ENCODE data around the gene RBM28. TPM values are rescaled to one million over a fixed set of nuclear protein-coding genes. Genes with fewer than 3 reads are reported as not detected.

The RBM28 gene
- total RNA-seq, 1 experiment from 2014 or later = 45.3 TPM

DNA sequence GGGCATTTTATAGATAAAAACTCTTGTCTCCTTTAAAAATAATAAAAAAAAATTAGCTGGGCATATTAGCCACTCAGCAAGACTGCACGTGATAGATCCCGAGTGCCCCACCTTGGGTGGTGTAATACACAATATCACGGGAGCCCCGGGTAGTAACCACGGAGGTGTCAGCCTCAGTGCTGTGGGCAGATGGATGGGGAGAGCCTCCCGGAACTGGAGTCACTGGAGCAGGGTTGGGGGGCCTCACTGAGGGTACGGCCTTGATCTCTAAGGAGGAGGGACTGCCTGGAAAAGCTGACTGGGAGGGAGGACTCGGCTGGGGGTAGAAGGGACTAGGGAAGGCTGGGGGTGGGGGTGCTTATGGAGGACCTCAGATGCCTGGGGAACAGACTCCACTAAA lies 90.0 kb downstream of the RBM28 start:
- DNase-seq (no peak), ATAC-seq (no peak)
- no peaks in the 10 kb centered on the region; the same call in 1 of the 2 replicates for H3K4me1 ChIP-seq (ENCODE audit: insufficient read depth, low read length)
- no peaks in the 10 kb centered on the region for H3K9me3 ChIP-seq (ENCODE audit: low read length)
- H4K20me1 ChIP-seq (ENCODE audit: low read length) = no peaks in the 10 kb centered on the region
- BruUV-seq (replicated peaks) = no TSS peak
- ChIA-PET POLR2A (ENCODE audit: unreplicated experiment) (no interaction called here), CTCF (no interaction called here)
- no peaks in the 10 kb centered on the region for H3F3A ChIP-seq (ENCODE audit: low read length, unreplicated experiment)
- no peak overlapping the region for H2AFZ ChIP-seq (ENCODE audit: low read length)
- H3K4me3 ChIP-seq (ENCODE audit: low read length) = no peak overlapping the region
- TF ChIP-seq EZH2phosphoT487 (IDR thresholded peaks at IDR 0.05; ENCODE audit: borderline replicate concordance, low read length) (no peak), EZH2 (IDR thresholded peaks at IDR 0.05; ENCODE audit: low read length, unreplicated experiment) (no peak)
- TF ChIP-seq, protein P1, sequence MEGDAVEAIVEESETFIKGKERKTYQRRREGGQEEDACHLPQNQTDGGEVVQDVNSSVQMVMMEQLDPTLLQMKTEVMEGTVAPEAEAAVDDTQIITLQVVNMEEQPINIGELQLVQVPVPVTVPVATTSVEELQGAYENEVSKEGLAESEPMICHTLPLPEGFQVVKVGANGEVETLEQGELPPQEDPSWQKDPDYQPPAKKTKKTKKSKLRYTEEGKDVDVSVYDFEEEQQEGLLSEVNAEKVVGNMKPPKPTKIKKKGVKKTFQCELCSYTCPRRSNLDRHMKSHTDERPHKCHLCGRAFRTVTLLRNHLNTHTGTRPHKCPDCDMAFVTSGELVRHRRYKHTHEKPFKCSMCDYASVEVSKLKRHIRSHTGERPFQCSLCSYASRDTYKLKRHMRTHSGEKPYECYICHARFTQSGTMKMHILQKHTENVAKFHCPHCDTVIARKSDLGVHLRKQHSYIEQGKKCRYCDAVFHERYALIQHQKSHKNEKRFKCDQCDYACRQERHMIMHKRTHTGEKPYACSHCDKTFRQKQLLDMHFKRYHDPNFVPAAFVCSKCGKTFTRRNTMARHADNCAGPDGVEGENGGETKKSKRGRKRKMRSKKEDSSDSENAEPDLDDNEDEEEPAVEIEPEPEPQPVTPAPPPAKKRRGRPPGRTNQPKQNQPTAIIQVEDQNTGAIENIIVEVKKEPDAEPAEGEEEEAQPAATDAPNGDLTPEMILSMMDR (conservative IDR thresholded peaks at IDR 0.05; ENCODE audit: low read depth, low read length) = no peak
- H3K79me2 ChIP-seq (ENCODE audit: low read length) = no peaks in the 10 kb centered on the region
- no peak overlapping the region for H3K27ac ChIP-seq (ENCODE audit: low read length)
- intact Hi-C loops (cut with micrococcal nuclease) = no loop called here
- no peaks in the 10 kb centered on the region for H3K27me3 ChIP-seq (ENCODE audit: low read length)
- no peaks in the 10 kb centered on the region for H3K9me2 ChIP-seq (replicated peaks; ENCODE audit: low read length)
- no peaks in the 10 kb centered on the region for H3K36me3 ChIP-seq (ENCODE audit: low read depth, low read length)
- no peak overlapping the region for H3K9ac ChIP-seq (ENCODE audit: low read length)
- no peak overlapping the region for H3K4me2 ChIP-seq (ENCODE audit: low read length)

DNA sequence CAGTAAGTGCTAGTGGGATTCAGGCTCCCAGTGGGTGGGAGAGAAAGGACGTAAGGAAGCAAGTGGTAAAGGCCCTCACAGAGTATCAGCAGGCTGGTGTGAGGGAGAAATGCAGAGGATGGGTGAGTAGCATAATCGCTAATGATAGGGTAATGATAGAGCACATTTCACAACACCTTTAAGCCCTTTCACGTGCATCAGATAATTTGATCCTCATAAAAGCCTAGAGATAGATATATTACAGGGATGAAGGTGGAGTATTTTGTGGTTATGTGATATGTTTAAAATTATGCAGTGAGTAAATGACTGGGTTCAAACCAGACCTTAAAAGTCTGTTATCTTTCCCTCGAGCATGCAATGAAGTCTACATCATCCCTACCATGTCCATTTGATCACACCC lies 92.4 kb downstream of the RBM28 start:
- DNase-seq (no peak), ATAC-seq (no peak)
- Histone ChIP-seq H3K79me2 (ENCODE audit: low read length) (no peaks in the 10 kb centered on the region), H3K4me1 (ENCODE audit: insufficient read depth, low read length) (no peaks in the 10 kb centered on the region), H3K27ac (ENCODE audit: low read length) (no peak overlapping the region), H3K27me3 (ENCODE audit: low read length) (no peaks in the 10 kb centered on the region), H3F3A (ENCODE audit: low read length, unreplicated experiment) (no peaks in the 10 kb centered on the region), H3K4me2 (ENCODE audit: low read length) (no peak overlapping the region), H3K4me3 (ENCODE audit: low read length) (no peak overlapping the region), H3K9me3 (ENCODE audit: low read length) (no peaks in the 10 kb centered on the region), H3K9ac (ENCODE audit: low read length) (no peak overlapping the region), H3K36me3 (ENCODE audit: low read depth, low read length) (no peaks in the 10 kb centered on the region), H4K20me1 (ENCODE audit: low read length) (no peaks in the 10 kb centered on the region), H3K9me2 (replicated peaks; ENCODE audit: low read length) (no peaks in the 10 kb centered on the region), H2AFZ (ENCODE audit: low read length) (no peak overlapping the region)
- POLR2A ChIA-PET (ENCODE audit: unreplicated experiment) = no interaction called here
- BruUV-seq (replicated peaks) = no TSS peak
- no peak for TF ChIP-seq EZH2phosphoT487 (IDR thresholded peaks at IDR 0.05; ENCODE audit: borderline replicate concordance, low read length)
- TF ChIP-seq, protein P1 (conservative IDR thresholded peaks at IDR 0.05; ENCODE audit: low read depth, low read length) = no peak
- no peak for TF ChIP-seq EZH2 (IDR thresholded peaks at IDR 0.05; ENCODE audit: low read length, unreplicated experiment)
- CTCF ChIA-PET = no interaction called here
- intact Hi-C loops (cut with micrococcal nuclease) = no loop called here

Other genes with a start within 250 kb of the RBM28 start
- not detected in 2 replicates for gene LEP, start 102.6 kb downstream of the RBM28 start, total RNA-seq (2014; rRNA removed)
- 0.36 and 0.69 TPM in 2 replicates for gene PRRT4, start 17.8 kb upstream of the RBM28 start, total RNA-seq (2014; rRNA removed)
- gene IMPDH1, start 66.1 kb upstream of the RBM28 start, total RNA-seq (2014; rRNA removed) = 128 and 142 TPM in 2 replicates
- 25.7 and 29.1 TPM in 2 replicates for gene HILPDA, start 112.0 kb upstream of the RBM28 start, total RNA-seq (2014; rRNA removed)
- gene METTL2B, start 132.8 kb upstream of the RBM28 start, total RNA-seq (2014; rRNA removed) = 33.8 and 37.1 TPM in 2 replicates

All from PC-3 (cell line).